HG02763 (cell line): Measurements from ENCODE around the gene CRAMP1.

ENCODE experiments used
- ATAC-seq: cut with Tn5 transposase; IDR thresholded peaks from one replicate; pipeline ENCODE4 v1.9.1; 2021; ENCODE audit warnings: mild to moderate bottlenecking, moderate library complexity; ENCODE audit not compliant: unreplicated experiment

The CRAMP1 gene

GRCh38 chr16:1633310-1633709 lies 21.1 kb downstream of the CRAMP1 start:
- ATAC-seq, result no peak

DNA sequence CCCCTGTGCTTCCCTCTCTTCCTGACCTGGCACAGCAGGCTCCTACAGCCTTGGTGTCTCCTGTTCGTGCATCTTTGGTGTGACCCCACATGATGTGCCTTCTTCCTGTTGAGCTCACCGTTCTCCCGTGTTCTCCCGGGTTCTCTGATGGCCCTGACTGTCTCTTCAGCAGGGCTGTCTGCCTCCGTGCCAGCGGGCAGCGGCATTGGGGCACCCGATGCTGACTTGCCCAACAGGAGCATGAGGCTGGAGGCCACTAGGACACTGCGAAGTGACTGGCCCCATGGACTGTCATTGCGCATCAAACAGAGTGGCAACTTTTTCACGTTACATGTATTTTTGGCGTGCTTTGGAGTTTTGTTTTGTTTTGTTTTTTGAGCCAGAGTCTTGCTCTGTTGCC lies 22.4 kb downstream of the CRAMP1 start:
- ATAC-seq, result no peak

DNA sequence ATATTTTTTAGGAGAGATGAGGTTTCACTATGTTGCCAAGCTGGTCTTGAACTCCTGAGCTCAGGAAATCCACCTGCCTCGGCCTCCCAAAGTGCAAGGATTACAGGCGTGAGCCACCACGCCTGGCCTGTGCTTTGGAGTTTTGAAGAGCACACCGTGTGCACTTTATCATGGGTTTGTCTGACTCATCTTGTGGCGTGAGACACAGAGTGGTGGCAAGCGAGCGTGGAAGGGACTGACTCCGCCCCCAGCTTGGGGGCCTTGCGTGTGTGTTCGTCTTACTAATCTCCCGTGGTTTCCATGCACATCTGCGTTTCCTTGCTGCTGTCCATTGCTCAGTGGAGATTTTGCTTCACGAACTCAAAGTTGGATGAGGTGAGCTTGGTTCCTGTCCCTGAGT lies 22.9 kb downstream of the CRAMP1 start:
- ATAC-seq, result no peak

DNA sequence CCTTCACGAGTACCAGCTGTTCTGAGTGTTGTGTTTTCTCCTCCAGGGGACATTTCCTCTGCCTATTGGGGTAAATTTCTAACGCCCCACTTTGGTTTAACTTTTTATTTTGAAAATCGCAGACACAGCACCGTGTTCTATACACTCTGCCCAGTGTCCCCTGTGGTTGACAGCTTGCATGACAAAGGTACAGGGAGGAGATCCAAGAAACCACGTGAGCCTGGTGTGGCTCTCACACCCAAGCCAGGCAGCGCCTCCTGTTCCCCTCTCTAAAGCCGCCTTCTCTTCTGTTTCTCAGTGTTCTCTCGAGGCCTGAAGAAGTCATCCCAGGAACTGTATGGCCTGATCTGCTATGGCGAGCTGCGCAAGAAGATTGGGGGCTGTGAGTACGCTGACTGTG lies 25.4 kb downstream of the CRAMP1 start:
- ATAC-seq, result no peak

DNA sequence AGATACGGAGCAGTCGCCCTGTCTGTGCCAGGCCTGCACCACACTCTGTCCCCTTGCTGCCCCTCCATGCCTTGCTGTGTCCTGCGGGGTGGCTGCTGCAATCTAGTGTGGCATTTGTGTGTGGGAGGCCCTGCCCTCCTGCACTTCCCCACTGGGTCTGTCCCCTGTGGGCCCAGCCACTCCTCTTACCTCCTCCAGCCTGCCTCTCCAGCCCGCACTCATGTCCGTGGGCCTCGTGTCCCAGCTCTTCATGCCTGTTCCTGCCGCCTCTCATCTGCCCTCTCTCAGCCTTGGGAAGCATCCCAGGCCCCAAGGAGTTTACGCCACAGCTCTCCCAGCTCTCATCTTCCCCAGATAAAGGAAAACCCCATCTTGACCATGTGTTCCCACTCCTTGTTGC lies 26.6 kb downstream of the CRAMP1 start:
- no peak for ATAC-seq

DNA sequence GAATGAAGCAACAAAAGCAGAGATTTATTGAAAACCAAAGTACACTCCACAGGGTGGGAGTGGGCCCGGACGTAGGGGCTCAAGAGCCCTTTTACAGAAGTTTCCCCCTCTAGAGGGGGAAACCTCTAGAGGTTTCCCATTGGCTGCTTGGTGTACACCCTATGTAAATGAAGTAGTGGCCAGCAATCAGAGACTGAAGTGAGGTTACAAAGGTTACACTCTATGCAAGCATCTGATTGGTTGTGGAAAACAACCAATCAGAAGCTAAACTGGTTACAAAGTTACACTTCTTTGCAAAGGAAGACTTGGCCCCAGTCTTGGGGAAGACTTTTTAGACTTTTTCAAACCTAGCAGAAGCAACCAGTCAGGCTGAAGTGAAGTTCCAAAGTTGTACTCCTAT lies 27.1 kb downstream of the CRAMP1 start:
- no peak for ATAC-seq

GRCh38 chr16:1639860-1640259 lies 27.7 kb downstream of the CRAMP1 start:
- no peak for ATAC-seq

DNA sequence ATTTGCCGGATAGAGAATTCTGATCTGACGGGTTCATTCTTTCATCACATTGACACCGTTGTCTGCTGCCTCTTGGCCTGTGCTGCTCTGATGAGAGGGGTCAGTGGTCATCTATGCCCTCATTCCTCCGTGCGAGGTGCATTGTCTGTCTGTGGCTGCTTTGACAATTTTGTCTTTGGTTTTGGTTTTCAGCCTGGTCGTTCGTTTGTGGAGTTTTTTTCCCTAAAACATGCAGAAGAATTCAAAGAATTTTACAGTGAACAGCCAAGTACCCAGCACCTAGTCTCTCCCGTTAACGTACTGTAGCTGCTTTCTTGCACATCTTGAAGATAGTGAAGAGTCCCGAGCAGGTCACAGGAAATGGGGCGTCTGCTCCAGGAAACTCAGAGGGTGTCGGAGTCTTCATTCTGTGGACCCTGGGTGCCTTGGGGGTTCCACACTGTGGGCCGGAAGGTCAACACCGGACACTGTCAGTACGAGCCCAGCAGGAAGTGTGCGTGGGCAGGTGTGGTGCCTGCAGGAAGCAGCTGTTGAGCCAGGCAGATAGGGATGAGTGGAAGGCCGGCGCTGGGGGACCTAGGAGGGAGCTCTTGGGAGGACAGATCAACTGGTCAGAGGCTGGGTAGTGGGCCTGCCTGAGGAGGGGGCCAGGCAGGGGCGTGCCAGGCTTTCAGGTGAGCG lies 28.2 kb downstream of the CRAMP1 start:
- no peak for ATAC-seq

DNA sequence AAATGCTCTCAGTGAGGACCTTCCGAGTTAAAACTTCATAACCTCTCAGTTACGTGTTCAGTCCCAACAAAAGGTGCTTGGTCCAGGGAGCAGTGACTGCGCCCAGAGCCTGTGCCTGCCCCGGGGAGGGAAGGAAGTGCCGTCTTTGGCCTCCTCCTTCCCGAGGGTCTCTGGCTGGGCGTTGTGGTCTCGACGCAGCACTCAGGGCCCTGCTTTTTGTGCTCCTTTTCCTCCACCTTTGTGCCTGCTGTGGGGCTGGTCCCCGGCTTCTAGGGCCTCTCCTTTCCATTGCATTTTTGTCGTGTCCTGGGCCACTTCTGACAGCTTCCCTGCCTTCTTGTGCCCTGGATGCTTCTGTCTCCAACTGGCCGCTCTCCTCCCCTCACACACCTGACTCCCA lies 29.1 kb downstream of the CRAMP1 start:
- no peak for ATAC-seq

- ATAC-seq, result no peak
Observed at GRCh38 chr16:1642148-1642547, 30.0 kb downstream of the CRAMP1 start.

DNA sequence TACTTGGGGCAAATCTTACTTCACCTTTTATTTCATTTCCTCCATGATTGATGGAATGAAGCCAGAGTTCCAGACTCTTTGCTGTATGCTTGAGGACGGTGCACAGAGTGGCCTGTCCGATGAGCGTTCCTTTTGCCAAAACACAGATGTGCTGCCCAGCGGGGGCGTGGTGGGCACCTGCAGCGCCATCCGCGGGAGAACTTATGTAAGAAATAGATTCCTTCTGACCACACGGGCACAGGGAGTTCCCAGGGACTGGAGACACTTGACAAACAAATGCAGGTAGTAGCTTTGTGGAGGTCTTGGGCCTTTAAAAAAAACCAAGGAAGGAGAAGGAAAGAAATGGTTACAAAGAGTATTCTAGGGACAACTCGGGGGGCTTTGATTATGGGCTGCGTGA lies 30.6 kb downstream of the CRAMP1 start:
- no peak for ATAC-seq

- ATAC-seq, result no peak
Observed at GRCh38 chr16:1643521-1643920, 31.4 kb downstream of the CRAMP1 start.

DNA sequence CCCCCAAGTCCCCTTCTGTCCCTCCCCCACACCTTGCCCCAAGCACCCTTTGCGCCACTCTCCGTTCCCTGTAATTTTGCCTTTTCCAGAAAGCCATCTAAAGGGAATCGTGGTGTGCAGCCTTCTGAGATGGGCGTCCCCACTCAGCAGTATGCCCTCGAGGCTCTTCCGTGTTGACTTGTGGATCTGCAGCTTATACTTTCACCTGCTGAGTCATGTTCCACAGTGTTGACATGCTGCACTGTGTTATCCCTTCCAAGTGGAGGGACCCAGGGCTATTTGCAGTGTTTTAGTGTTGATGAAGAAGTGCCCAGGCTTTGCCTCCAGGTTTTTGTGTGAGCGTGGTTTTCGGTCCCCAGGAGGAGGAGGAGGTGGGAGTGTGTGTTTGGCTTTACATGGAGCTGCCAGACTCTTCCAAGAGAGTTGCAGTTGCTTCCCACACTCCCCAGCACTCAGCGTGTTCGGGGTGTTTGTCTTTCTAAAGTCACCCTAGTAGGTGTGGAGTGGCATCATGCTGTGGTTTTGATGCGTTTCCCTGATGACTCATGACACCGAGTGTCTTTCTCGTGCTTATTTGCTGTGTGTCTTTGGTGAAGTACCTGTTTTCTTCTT lies 33.9 kb downstream of the CRAMP1 start:
- ATAC-seq, result no peak

DNA sequence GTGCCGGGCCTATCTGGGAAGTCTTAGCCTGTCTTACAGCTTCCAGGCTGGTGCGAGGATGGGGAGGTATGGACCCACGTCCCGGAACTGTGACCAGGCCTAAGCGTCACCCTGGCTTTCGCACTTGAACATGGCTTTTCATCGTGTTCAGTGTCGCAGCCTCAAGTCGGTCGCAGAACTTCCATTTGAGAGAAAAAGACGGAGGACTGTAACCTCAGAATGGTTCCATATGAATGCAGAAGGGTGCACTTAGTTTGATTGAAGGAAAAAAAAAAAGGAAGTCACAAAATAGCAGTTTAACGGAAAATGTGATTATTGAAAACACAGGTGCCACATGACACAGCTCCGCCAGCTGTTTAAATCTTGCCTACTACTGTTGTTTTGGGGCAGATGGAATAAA lies 35.7 kb downstream of the CRAMP1 start:
- ATAC-seq, result no peak

DNA sequence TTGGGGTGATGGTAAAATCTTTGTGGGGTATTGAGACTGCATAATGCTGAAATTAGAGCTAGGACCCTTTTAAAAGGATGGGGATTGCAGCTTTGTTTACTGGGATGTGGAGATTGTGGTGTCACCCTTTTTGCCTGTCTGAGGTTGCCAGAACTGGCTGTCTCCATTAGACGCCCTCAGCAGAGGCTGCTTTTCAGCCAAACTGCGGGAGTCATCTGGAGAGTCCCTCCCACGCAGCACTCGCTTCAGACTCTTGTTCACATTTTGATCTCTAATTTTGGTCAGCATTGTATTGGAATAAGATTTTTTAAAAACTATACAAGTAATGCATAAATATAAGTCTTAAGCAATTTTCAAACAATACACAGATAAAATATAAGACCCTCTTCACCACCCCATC lies 38.0 kb downstream of the CRAMP1 start:
- no peak for ATAC-seq

DNA sequence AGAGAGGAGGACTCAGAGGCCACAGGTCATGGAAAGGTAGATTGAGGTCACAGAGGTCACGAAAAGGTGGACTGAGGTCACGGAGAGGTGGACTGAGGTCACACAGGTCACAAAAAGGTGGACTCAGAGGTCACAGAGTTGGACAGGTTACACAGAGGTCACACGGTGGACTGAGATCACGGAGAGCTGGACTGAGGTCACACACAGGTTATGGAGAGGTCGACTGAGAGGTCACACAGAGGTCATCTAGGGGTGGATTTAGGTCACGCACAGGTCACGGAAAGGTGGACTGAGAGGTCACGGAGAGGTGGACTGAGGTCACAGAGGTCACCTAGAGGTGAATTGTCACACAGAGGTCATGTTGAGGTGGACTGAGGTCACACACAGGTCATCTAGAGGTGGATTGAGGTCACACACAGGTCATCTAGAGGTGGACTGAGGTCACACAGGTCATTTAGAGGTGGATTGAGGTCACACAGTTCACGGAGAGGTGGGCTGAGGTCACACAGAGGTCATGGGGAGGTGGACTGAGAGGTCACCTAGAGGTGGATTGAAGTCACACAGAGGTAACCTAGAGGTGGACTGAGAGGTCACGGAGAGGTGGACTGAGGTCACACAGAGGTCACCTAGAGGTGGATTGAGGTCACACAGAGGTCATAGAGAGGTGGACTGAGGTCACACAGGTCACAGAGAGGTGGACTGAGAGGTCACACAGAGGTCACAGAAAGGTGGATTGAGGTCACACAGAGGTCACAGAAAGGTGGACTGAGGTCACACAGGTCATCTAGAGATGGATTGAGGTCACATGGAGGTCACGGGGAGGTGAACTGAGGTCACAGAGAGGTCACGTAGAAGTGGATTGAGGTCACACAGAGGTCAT lies 39.2 kb downstream of the CRAMP1 start:
- ATAC-seq, result no peak

- ATAC-seq, result no peak
Observed at GRCh38 chr16:1651974-1652312, 39.8 kb downstream of the CRAMP1 start.

DNA sequence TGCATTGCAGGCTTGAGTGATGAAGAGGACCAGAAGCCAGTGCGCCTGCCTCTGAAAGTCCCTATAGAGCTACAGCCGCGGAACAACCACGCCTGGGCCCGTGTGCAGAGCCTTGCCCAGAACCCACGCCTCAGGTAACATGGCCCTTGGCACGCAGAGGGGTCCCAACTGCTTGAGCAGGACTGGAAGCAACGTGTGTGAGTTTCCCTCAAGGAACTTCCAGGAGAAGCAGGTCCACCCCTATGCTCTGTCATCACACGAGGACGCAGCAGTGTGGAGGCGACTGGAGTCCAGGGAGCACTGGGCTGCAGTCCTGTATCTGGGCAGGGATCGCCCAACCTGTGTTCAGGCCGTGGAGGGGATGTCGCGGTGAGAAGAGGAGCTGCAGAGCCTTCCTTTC lies 40.9 kb downstream of the CRAMP1 start:
- ATAC-seq, result no peak

GRCh38 chr16:1654505-1655268 lies 42.5 kb downstream of the CRAMP1 start:
- no peak for ATAC-seq

DNA sequence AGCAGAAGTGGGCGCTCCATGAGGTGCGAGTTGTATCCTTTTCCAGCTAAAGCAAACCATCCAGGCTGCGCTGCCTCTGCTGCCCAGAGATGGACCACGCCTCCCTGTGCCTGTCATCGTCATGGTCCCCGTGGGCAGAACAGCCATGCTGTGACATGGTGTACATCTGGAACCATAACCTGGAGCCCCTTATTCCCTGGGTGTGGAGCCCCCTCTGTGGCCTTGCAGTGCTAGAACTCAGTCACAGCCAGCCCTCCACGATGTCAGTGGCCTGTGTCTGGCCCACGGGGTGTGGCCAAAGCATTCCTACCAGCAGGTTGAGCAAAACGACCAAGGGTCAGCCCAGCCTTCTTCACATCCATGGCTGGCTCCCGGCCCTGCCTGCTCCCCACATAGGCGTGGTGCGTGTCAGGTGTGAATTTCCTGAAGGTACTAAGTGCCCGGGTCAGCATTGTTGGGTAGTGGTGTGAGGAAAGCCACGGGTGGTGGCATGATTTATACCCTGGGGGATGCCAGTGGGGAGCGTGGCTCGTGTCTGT lies 43.2 kb downstream of the CRAMP1 start:
- ATAC-seq, result no peak
